Measurements from ENCODE around the gene NTM.

The NTM gene

DNA sequence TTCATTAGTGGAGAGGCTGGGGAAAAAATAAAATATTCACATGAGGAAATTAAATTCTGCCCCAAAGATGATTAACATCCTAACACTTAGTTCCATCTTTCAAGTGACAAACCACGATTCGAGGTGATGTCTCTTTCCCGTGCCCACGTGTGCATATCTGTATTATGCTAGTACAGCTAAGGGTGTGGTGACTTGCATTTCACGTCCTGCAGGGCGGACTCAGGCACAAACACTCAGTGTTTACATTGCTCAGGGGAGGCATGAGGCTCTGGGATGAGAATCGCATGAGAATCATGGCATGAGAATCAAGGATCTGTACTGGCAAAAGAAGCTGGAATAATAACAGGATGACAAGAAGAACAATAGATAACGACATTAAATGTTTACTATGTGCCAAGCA lies 179.4 kb downstream of the NTM start:
- peaks cover 0 to 2% of the 10 kb centered on the region in 2 donors for H3K4me1 ChIP-seq (ENCODE audit: control insufficient read depth in 2 of 2, insufficient read depth in 1 of 2, low read depth in 1 of 2, low read length in 2 of 2)
- H3K4ac ChIP-seq (ENCODE audit: low read length), result no peak overlapping the region
- no peak overlapping the region for H3K18ac ChIP-seq (ENCODE audit: low read length)
- H3K9me3 ChIP-seq (replicated peaks in 1 of 2; ENCODE audit: control insufficient read depth in 2 of 2, insufficient read depth in 1 of 2, low read depth in 1 of 2, low read length in 2 of 2), result no peaks in the 10 kb centered on the region
- H3K14ac ChIP-seq (ENCODE audit: low read length), result no peak overlapping the region
- WGBS, 2 donors (ENCODE audit: extremely low coverage in 2 of 2, insufficient read length in 2 of 2, insufficient replicate concordance in 1 of 2), result no CpG with 5 or more reads among the region's 8 CpGs
- no peak overlapping the region for H4K91ac ChIP-seq (ENCODE audit: low read depth, low read length, poor library complexity)
- no peaks in the 10 kb centered on the region for H3K36me3 ChIP-seq (replicated peaks in 1 of 2; ENCODE audit: control insufficient read depth in 2 of 2, insufficient read depth in 2 of 2, low read length in 2 of 2)
- H3K27me3 ChIP-seq (ENCODE audit: control insufficient read depth in 3 of 3, insufficient read depth in 3 of 3, low read depth in 1 of 3, low read length in 3 of 3), result no peaks in the 10 kb centered on the region
- H3K23ac ChIP-seq (ENCODE audit: low read depth, low read length, poor library complexity), result no peak overlapping the region
- no peak overlapping the region for H4K8ac ChIP-seq (ENCODE audit: low read depth, low read length)
- H2AFZ ChIP-seq (ENCODE audit: low read length), result no peak overlapping the region
- H3K4me2 ChIP-seq (ENCODE audit: insufficient read depth, low read length, poor library complexity, severe bottlenecking), result no peak overlapping the region
- H3K27ac ChIP-seq (replicated peaks; ENCODE audit: low read length), result no peak overlapping the region
- H2BK12ac ChIP-seq (ENCODE audit: low read length), result no peak overlapping the region
- no peak overlapping the region for H2BK5ac ChIP-seq (ENCODE audit: low read length)
- no peak overlapping the region for H3K9ac ChIP-seq (ENCODE audit: low read depth, low read length, poor library complexity)
- no peak overlapping the region for H2BK15ac ChIP-seq (ENCODE audit: low read length)
- DNase-seq (ENCODE audit: low spot score), result no peak
- no peaks in the 10 kb centered on the region for H3K79me1 ChIP-seq (ENCODE audit: low read depth, low read length)
- H2BK120ac ChIP-seq (ENCODE audit: low read depth, low read length), result no peak overlapping the region
- no peak overlapping the region for H2AK5ac ChIP-seq (ENCODE audit: low read depth, low read length)
- no peak overlapping the region for H3K4me3 ChIP-seq (ENCODE audit: low read length in 2 of 2)

DNA sequence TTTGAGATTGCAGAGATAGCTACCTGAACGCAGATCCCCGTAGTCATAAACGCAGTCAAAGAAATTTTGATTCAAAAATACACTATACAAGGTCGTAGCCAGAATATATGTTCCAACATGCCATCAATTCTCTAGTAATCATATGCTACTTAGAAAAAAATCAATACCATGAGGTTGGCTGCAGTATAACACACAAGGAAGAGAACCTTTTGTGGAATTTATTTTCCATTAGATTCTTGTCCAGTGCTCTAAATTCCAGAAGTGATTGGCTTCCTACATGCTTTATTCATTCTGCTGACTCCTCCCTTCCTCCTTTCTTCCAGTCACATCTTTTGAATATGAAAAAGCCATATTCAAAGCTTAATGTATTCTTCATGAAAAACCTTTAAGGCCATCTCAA lies 189.9 kb downstream of the NTM start:
- Histone ChIP-seq H3K23ac (ENCODE audit: low read depth, low read length, poor library complexity) (no peak overlapping the region), H3K27ac (replicated peaks; ENCODE audit: low read length) (no peak overlapping the region), H3K4me1 (ENCODE audit: control insufficient read depth in 2 of 2, insufficient read depth in 1 of 2, low read depth in 1 of 2, low read length in 2 of 2) (peaks cover 0 to 2% of the 10 kb centered on the region in 2 donors)

DNA sequence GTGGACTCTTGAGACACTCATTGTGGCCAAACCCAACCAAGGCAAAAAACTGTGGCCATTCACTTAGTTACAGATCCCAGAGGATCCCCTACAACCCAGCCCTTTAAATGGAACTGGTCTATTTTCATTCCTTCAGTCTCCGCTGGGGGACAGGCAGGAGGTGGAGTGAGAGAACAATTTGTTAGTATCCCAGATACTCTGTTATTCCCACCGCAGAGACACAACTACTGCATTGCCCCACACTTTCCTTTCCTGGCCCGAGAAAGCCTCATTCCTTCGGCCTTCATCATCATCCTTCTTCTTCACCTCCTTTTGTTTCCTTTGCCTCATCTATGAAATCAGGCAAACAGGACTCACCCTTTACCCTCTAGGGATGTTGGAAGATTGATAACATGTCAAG lies 191.1 kb downstream of the NTM start:
- H3K4ac ChIP-seq (ENCODE audit: low read length), result no peak overlapping the region
- H3K27me3 ChIP-seq (ENCODE audit: control insufficient read depth in 3 of 3, insufficient read depth in 3 of 3, low read depth in 1 of 3, low read length in 3 of 3), result peaks cover 0 to 2% (median 0%) of the 10 kb centered on the region in 3 experiments
- peaks cover 0 to 2% of the 10 kb centered on the region in 2 donors for H3K4me1 ChIP-seq (ENCODE audit: control insufficient read depth in 2 of 2, insufficient read depth in 1 of 2, low read depth in 1 of 2, low read length in 2 of 2)
- no peak overlapping the region for H3K23ac ChIP-seq (ENCODE audit: low read depth, low read length, poor library complexity)
- H2AK5ac ChIP-seq (ENCODE audit: low read depth, low read length), result no peak overlapping the region
- DNase-seq (ENCODE audit: low spot score), result no peak
- H2BK12ac ChIP-seq (ENCODE audit: low read length), result no peak overlapping the region
- no peak overlapping the region for H3K18ac ChIP-seq (ENCODE audit: low read length)
- no peaks in the 10 kb centered on the region for H3K79me1 ChIP-seq (ENCODE audit: low read depth, low read length)
- H4K91ac ChIP-seq (ENCODE audit: low read depth, low read length, poor library complexity), result no peak overlapping the region
- no CpG with 5 or more reads among the region's 4 CpGs for WGBS, 2 donors (ENCODE audit: extremely low coverage in 2 of 2, insufficient read length in 2 of 2, insufficient replicate concordance in 1 of 2)
- no peak overlapping the region for H4K8ac ChIP-seq (ENCODE audit: low read depth, low read length)
- no peak overlapping the region for H2BK120ac ChIP-seq (ENCODE audit: low read depth, low read length)
- no peak overlapping the region for H2BK5ac ChIP-seq (ENCODE audit: low read length)
- H3K4me3 ChIP-seq (ENCODE audit: low read length in 2 of 2), result no peak overlapping the region
- no peak overlapping the region for H3K9ac ChIP-seq (ENCODE audit: low read depth, low read length, poor library complexity)
- H3K4me2 ChIP-seq (ENCODE audit: insufficient read depth, low read length, poor library complexity, severe bottlenecking), result no peak overlapping the region
- H3K36me3 ChIP-seq (replicated peaks in 1 of 2; ENCODE audit: control insufficient read depth in 2 of 2, insufficient read depth in 2 of 2, low read length in 2 of 2), result no peaks in the 10 kb centered on the region
- no peak overlapping the region for H3K14ac ChIP-seq (ENCODE audit: low read length)
- H2AFZ ChIP-seq (ENCODE audit: low read length), result no peak overlapping the region
- no peak overlapping the region for H3K27ac ChIP-seq (replicated peaks; ENCODE audit: low read length)
- H3K9me3 ChIP-seq (replicated peaks in 1 of 2; ENCODE audit: control insufficient read depth in 2 of 2, insufficient read depth in 1 of 2, low read depth in 1 of 2, low read length in 2 of 2), result no peaks in the 10 kb centered on the region
- H2BK15ac ChIP-seq (ENCODE audit: low read length), result no peak overlapping the region

More for the DNA sequence above, 189.9 kb downstream of the NTM start:
- H2BK120ac ChIP-seq (ENCODE audit: low read depth, low read length), result no peak overlapping the region
- H3K4me2 ChIP-seq (ENCODE audit: insufficient read depth, low read length, poor library complexity, severe bottlenecking), result no peak overlapping the region
- H3K4me3 ChIP-seq (ENCODE audit: low read length in 2 of 2), result no peak overlapping the region
- H2AFZ ChIP-seq (ENCODE audit: low read length), result no peak overlapping the region
- peaks cover 0 to 2% (median 0%) of the 10 kb centered on the region in 3 experiments for H3K27me3 ChIP-seq (ENCODE audit: control insufficient read depth in 3 of 3, insufficient read depth in 3 of 3, low read depth in 1 of 3, low read length in 3 of 3)
- no peak overlapping the region for H4K8ac ChIP-seq (ENCODE audit: low read depth, low read length)
- no peak overlapping the region for H3K4ac ChIP-seq (ENCODE audit: low read length)
- no peaks in the 10 kb centered on the region for H3K36me3 ChIP-seq (replicated peaks in 1 of 2; ENCODE audit: control insufficient read depth in 2 of 2, insufficient read depth in 2 of 2, low read length in 2 of 2)
- H3K18ac ChIP-seq (ENCODE audit: low read length), result no peak overlapping the region
- H3K9me3 ChIP-seq (replicated peaks in 1 of 2; ENCODE audit: control insufficient read depth in 2 of 2, insufficient read depth in 1 of 2, low read depth in 1 of 2, low read length in 2 of 2), result no peaks in the 10 kb centered on the region
- DNase-seq (ENCODE audit: low spot score), result no peak
- no peak overlapping the region for H2BK5ac ChIP-seq (ENCODE audit: low read length)
- no peak overlapping the region for H2BK15ac ChIP-seq (ENCODE audit: low read length)
- no peak overlapping the region for H3K14ac ChIP-seq (ENCODE audit: low read length)
- no peak overlapping the region for H3K9ac ChIP-seq (ENCODE audit: low read depth, low read length, poor library complexity)
- H3K79me1 ChIP-seq (ENCODE audit: low read depth, low read length), result no peaks in the 10 kb centered on the region
- H2AK5ac ChIP-seq (ENCODE audit: low read depth, low read length), result no peak overlapping the region
- no CpG with 5 or more reads among the region's 4 CpGs for WGBS, 2 donors (ENCODE audit: extremely low coverage in 2 of 2, insufficient read length in 2 of 2, insufficient replicate concordance in 1 of 2)
- no peak overlapping the region for H2BK12ac ChIP-seq (ENCODE audit: low read length)
- no peak overlapping the region for H4K91ac ChIP-seq (ENCODE audit: low read depth, low read length, poor library complexity)

DNA sequence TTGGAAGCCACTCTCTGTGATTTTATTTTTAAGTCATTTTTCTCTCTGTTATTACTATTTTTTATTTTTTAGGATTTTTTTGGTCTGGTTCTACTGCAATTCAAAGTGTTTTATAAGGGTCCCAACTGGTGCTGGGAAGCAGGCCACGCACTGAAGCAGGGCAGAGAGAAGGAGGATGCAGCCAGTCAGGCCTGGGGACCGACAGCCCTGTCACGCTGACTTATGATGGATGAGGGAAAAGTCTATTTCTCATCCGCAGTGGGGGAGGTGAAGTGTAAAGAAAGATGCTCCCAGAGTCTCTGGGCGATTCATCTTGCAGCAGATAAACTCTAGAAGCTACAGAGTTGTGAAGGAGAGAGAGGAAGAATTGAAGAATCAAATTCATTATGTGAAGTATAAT lies 191.6 kb downstream of the NTM start:
- H3K79me1 ChIP-seq (ENCODE audit: low read depth, low read length), result no peaks in the 10 kb centered on the region
- no CpG with 5 or more reads among the region's 5 CpGs for WGBS, 2 donors (ENCODE audit: extremely low coverage in 2 of 2, insufficient read length in 2 of 2, insufficient replicate concordance in 1 of 2)
- no peak overlapping the region for H3K9ac ChIP-seq (ENCODE audit: low read depth, low read length, poor library complexity)
- no peak overlapping the region for H3K4ac ChIP-seq (ENCODE audit: low read length)
- no peak overlapping the region for H2BK120ac ChIP-seq (ENCODE audit: low read depth, low read length)
- peaks cover 0 to 2% (median 0%) of the 10 kb centered on the region in 3 experiments for H3K27me3 ChIP-seq (ENCODE audit: control insufficient read depth in 3 of 3, insufficient read depth in 3 of 3, low read depth in 1 of 3, low read length in 3 of 3)
- no peak overlapping the region for H4K8ac ChIP-seq (ENCODE audit: low read depth, low read length)
- DNase-seq (ENCODE audit: low spot score), result no peak
- no peaks in the 10 kb centered on the region for H3K9me3 ChIP-seq (replicated peaks in 1 of 2; ENCODE audit: control insufficient read depth in 2 of 2, insufficient read depth in 1 of 2, low read depth in 1 of 2, low read length in 2 of 2)
- no peak overlapping the region for H4K91ac ChIP-seq (ENCODE audit: low read depth, low read length, poor library complexity)
- H2BK15ac ChIP-seq (ENCODE audit: low read length), result no peak overlapping the region
- H2BK12ac ChIP-seq (ENCODE audit: low read length), result no peak overlapping the region
- no peak overlapping the region for H2AK5ac ChIP-seq (ENCODE audit: low read depth, low read length)
- no peak overlapping the region for H3K14ac ChIP-seq (ENCODE audit: low read length)
- no peak overlapping the region for H3K27ac ChIP-seq (replicated peaks; ENCODE audit: low read length)
- no peak overlapping the region for H3K4me2 ChIP-seq (ENCODE audit: insufficient read depth, low read length, poor library complexity, severe bottlenecking)
- no peak overlapping the region for H2BK5ac ChIP-seq (ENCODE audit: low read length)
- H2AFZ ChIP-seq (ENCODE audit: low read length), result no peak overlapping the region
- H3K36me3 ChIP-seq (replicated peaks in 1 of 2; ENCODE audit: control insufficient read depth in 2 of 2, insufficient read depth in 2 of 2, low read length in 2 of 2), result no peaks in the 10 kb centered on the region
- H3K4me3 ChIP-seq (ENCODE audit: low read length in 2 of 2), result no peak overlapping the region
- peaks cover 0 to 2% of the 10 kb centered on the region in 2 donors for H3K4me1 ChIP-seq (ENCODE audit: control insufficient read depth in 2 of 2, insufficient read depth in 1 of 2, low read depth in 1 of 2, low read length in 2 of 2)
- no peak overlapping the region for H3K18ac ChIP-seq (ENCODE audit: low read length)
- H3K23ac ChIP-seq (ENCODE audit: low read depth, low read length, poor library complexity), result no peak overlapping the region

Data from neuronal stem cell (in vitro differentiated cells).